ENCODE results near the gene HLA-DMA. TPM values are rescaled to one million over a fixed set of nuclear protein-coding genes. Genes with fewer than 3 reads are reported as not detected.

HLA-DMA gene
- total RNA-seq, 1 experiment from 2014 or later, result 104 TPM

DNA sequence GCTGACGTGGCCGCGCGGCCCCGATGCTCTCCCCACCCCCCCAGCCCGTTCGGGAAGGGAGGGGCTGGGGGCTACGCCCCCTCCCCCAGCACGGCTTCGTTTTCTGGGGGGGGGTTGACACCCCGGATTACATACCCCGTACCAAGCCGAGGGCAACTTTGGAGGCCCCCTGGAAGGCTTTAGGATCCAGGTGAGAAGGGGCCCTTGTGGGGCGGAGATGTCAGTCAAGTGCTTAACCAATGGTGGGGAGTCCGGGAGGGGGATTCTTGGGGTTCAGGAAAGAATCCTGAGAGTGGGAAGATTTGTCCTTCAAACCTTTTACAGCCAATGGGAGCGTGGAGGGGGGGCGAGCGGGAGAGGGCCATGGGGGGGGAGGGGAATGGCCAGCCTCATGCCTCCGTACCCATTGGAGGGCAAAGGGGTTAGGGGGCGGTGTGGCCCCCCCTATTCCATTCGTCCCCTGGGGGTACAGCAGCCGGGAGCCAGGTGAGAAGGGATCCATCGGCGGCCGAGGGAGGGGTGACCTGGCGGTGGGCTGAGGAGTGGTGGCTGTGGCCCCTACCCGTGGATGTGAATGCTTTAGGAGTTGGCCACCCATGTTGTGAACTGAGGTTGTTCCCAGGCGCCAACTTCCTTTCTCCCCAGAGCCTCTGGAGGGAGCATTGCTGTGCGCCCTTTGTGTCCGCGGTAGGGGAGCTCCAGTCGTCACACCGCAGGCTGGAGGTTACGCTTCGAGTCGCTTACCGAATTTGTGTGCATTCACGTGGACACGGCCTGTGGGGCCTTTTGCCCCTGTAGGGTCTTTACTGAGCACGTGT is 16.2 kb upstream of the HLA-DMA start:
- intact Hi-C loops (cut with micrococcal nuclease; ENCODE audit: unreplicated experiment), result no loop called here
- DNase-seq, result peak; percentile 74
- CTCF ChIA-PET, result interaction anchor here (0.7 to 11.8 kb wide), 9 partner anchors 13 to 130 kb away, joined by 3 to 143 read pairs (median 7); partner anchors contain the start of genes HLA-DMA, PSMB9, TAP1 and TAP2
- BruUV-seq (replicated peaks), result no TSS peak
- H3K36me3 Mint-ChIP-seq (ENCODE audit: insufficient read depth, unreplicated experiment), result peaks cover 75% of the 10 kb centered on the region
- H3K27ac Mint-ChIP-seq (ENCODE audit: unreplicated experiment), result peak overlapping the region; percentile 85
- H3K9me3 Mint-ChIP-seq (ENCODE audit: low read depth, unreplicated experiment), result no peaks in the 10 kb centered on the region
- peak overlapping the region; percentile 77 for H3K4me3 Mint-ChIP-seq (ENCODE audit: low read depth, unreplicated experiment)
- TF ChIP-seq, protein P1, sequence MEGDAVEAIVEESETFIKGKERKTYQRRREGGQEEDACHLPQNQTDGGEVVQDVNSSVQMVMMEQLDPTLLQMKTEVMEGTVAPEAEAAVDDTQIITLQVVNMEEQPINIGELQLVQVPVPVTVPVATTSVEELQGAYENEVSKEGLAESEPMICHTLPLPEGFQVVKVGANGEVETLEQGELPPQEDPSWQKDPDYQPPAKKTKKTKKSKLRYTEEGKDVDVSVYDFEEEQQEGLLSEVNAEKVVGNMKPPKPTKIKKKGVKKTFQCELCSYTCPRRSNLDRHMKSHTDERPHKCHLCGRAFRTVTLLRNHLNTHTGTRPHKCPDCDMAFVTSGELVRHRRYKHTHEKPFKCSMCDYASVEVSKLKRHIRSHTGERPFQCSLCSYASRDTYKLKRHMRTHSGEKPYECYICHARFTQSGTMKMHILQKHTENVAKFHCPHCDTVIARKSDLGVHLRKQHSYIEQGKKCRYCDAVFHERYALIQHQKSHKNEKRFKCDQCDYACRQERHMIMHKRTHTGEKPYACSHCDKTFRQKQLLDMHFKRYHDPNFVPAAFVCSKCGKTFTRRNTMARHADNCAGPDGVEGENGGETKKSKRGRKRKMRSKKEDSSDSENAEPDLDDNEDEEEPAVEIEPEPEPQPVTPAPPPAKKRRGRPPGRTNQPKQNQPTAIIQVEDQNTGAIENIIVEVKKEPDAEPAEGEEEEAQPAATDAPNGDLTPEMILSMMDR (IDR thresholded peaks at IDR 0.05; ENCODE audit: unreplicated experiment), result no peak
- no peaks in the 10 kb centered on the region for H3K27me3 Mint-ChIP-seq (ENCODE audit: unreplicated experiment)
- peaks cover 37% of the 10 kb centered on the region for H3K4me1 Mint-ChIP-seq (ENCODE audit: low read depth, unreplicated experiment)

DNA sequence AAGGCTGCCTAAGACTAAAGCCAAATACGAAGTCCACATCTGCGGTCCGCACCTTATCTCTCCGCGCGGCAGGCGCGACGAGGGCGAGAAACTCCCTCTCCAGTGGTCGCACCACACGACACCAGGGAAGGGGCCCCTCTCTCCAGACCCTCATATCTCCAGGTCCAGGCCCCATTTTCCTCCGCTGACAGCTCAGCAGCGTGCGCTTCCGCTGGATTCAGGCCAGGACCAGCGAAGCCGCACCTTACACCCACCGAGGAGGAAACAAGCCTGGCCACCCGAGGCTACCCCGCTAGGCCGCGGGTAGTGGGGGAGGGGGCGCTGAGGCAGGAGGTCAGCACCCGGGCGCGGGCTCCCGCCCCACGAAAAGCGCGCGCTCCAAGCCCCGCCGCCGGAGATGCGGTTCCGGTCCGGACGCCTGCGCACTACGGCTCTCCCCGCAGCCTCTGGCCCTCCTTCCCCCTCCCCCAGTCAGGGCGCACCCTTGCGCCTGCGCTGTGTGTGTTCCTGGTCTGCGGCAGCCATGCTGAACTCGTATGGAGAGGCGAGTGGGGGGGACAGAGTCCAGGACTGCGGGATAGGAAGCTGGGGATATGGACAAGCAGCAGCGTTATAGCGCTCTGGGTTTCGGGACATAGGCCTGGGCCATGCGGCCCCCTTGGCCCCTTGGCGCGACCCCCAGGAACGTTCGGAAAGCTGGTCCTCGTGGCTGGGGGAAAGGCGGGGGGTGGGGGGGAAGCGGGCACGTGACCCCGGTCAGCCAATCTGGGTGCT is 15.4 kb upstream of the HLA-DMA start, which contains the start of gene BRD2:
TSS of gene BRD2 (plus strand) at position 502 of the 774 bp plus-strand sequence. CDS start 4,305 bp downstream, outside the sequence.
- H3K9me3 Mint-ChIP-seq (ENCODE audit: low read depth, unreplicated experiment), result no peaks in the 10 kb centered on the region
- H3K36me3 Mint-ChIP-seq (ENCODE audit: insufficient read depth, unreplicated experiment), result peaks cover 67% of the 10 kb centered on the region
- DNase-seq, result peak; percentile 99
- peaks cover 41% of the 10 kb centered on the region for H3K4me1 Mint-ChIP-seq (ENCODE audit: low read depth, unreplicated experiment)
- H3K27me3 Mint-ChIP-seq (ENCODE audit: unreplicated experiment), result no peaks in the 10 kb centered on the region
- intact Hi-C loops (cut with micrococcal nuclease; ENCODE audit: unreplicated experiment), result no loop called here
- TSS peak; percentile 27 for BruUV-seq (replicated peaks)
- peak within 1 kb of the TSS; percentile 77 for H3K4me3 Mint-ChIP-seq (ENCODE audit: low read depth, unreplicated experiment)
- CTCF ChIA-PET, result interaction anchor here (0.7 to 11.8 kb wide), 7 partner anchors 13 to 130 kb away, joined by 3 to 143 read pairs (median 4); partner anchors contain the start of genes HLA-DMA and TAP2
- H3K27ac Mint-ChIP-seq (ENCODE audit: unreplicated experiment), result peak within 1 kb of the TSS; percentile 85
- TF ChIP-seq, protein P1 (IDR thresholded peaks at IDR 0.05; ENCODE audit: unreplicated experiment), result no peak

DNA sequence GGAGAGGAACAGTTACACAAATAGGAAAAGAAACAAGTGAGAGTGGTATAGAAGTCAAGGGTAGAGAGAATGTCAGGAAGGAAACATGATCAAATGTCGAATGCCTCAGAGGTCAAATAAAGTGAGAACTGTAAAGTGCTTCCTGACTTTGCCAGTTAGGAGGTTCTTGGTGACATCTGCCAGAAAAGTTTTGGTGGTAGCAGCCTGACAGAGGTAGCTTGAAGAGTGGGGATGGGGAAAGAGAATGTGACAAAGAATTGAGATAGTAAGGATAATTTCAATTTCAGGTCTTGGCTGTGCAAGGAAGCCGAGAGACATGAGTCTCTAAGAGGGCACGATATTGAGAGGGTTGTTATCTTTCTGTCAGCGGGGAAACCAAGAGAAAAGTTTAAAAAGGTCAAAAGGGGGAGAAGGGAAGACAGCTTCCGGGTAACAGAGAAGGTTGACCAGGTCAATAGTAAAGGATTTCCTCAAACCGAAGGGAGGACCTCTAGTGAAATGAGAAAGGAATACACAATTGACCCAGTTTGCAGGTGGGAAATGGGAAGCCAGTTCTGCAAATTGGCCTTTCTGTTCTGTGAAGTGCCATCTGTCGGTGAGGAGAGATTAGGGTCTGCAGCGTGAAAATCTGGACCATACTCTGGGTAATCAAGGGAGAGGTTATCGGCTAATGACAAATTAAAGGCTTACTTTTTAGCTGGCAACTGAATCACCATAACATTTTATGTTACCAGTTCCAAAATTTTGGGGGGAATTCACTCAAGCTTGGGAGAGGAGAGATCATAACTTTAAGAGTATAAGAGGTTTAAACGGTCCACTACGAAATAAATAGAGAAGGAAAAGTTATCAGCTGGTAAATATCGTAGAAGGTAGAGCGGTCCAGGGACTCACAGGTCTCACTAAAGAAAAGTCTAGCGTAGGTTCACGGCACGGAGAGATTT is 14.5 kb upstream of the HLA-DMA start:
- CTCF ChIA-PET, result interaction anchor here (0.6 to 11.8 kb wide), 5 partner anchors 12 to 129 kb away, joined by 3 to 143 read pairs (median 10); partner anchors contain the start of genes HLA-DMA and TAP2
- no TSS peak for BruUV-seq (replicated peaks)
- H3K4me1 Mint-ChIP-seq (ENCODE audit: low read depth, unreplicated experiment), result peaks cover 41% of the 10 kb centered on the region

More for the DNA sequence above, 14.5 kb upstream of the HLA-DMA start:
- Mint-ChIP-seq H3K27ac (ENCODE audit: unreplicated experiment) (peak overlapping the region; percentile 85), H3K27me3 (ENCODE audit: unreplicated experiment) (no peaks in the 10 kb centered on the region), H3K36me3 (ENCODE audit: insufficient read depth, unreplicated experiment) (peaks cover 58% of the 10 kb centered on the region), H3K9me3 (ENCODE audit: low read depth, unreplicated experiment) (no peaks in the 10 kb centered on the region), H3K4me3 (ENCODE audit: low read depth, unreplicated experiment) (peak overlapping the region; percentile 77)
- TF ChIP-seq, protein P1 (IDR thresholded peaks at IDR 0.05; ENCODE audit: unreplicated experiment), result peak; percentile 56
- DNase-seq, result peak; percentile 66
- intact Hi-C loops (cut with micrococcal nuclease; ENCODE audit: unreplicated experiment), result loop anchor here (1.0 kb wide), 1 partner anchor 14 kb away; the partner anchor contains the start of gene HLA-DMA

Measured in Calu3 (cell line).